Small intestine (tissue), 7 donors: ENCODE measurements around the gene SLC8A3. TPM values are rescaled to one million over a fixed set of nuclear protein-coding genes. Genes with fewer than 3 reads are reported as not detected.

Experiments used
- DNase-seq, 2 donors: peaks; one replicate each; pipeline versions ENCODE4 v3.0.0 to v3.0.0-alpha.2; 2013
- FAIRE-seq: peaks from 2 replicates; lab custom pipeline; 2012; peaks lifted over from hg19 to GRCh38; lab: Jason Lieb, UNC
- H3K27ac ChIP-seq, 3 donors: one replicate each; pipeline ENCODE4 v1.5.1; 2013; ENCODE audit warnings: low read length in 2 of 3, mild to moderate bottlenecking in 2 of 3, control low read depth in 1 of 3, inconsistent platforms in 1 of 3, low read depth in 1 of 3, moderate library complexity in 1 of 3
- H3K27me3 ChIP-seq, 3 donors: one replicate each; pipeline ENCODE4 v1.6.1; 2013; ENCODE audit warnings: low read length in 3 of 3, inconsistent platforms in 1 of 3; ENCODE audit not compliant: control insufficient read depth in 3 of 3, insufficient read depth in 3 of 3
- H3K36me3 ChIP-seq, 3 donors: one replicate each; pipeline ENCODE4 v1.6.1; 2013; ENCODE audit warnings: low read length in 3 of 3, inconsistent platforms in 1 of 3, low read depth in 1 of 3, mild to moderate bottlenecking in 1 of 3, moderate library complexity in 1 of 3; ENCODE audit not compliant: control insufficient read depth in 3 of 3, insufficient read depth in 2 of 3
- H3K4me1 ChIP-seq, 3 donors: one replicate each; pipeline ENCODE4 v1.6.1; 2013; ENCODE audit warnings: low read length in 2 of 3, inconsistent platforms in 1 of 3, low read depth in 1 of 3, mild to moderate bottlenecking in 1 of 3, moderate library complexity in 1 of 3; ENCODE audit not compliant: control insufficient read depth in 3 of 3, insufficient read depth in 2 of 3
- H3K4me3 ChIP-seq, 3 donors: one replicate each; pipeline ENCODE4 v1.5.1; 2013; ENCODE audit warnings: low read length in 3 of 3, control low read depth in 1 of 3, inconsistent platforms in 1 of 3, low read depth in 1 of 3, mild to moderate bottlenecking in 1 of 3, moderate library complexity in 1 of 3
- H3K9me3 ChIP-seq, 2 donors: one replicate each; pipeline ENCODE4 v1.6.1; 2013; ENCODE audit warnings: low read depth in 1 of 2, low read length in 1 of 2; ENCODE audit not compliant: control insufficient read depth in 2 of 2, insufficient read depth in 1 of 2
- WGBS, 3 donors: extraction: QIAGEN DNeasy Blood & Tissue Kit; methylation state at CpG; one replicate each; pipeline ENCODE4 v1.1.7; 2013; 5-methylcytosine and 5-hydroxymethylcytosine counted together
- polyA plus RNA-seq, 4 donors: library from polyadenylated mRNA; stranded (reverse) in 3 of 4; unstranded in 1 of 4; fragments of 200-250 nt in 3 of 4; fragments of 120-200 nt in 1 of 4; gene quantifications; one replicate each; pipeline versions ENCODE4 v1.2.1 to v1.2.3, GENCODE V29; 2013
- donor health status: healthy with polysubstance abuse.
- donor health status: control.
- donor health status: control.
- donor health status: Bipolar disorder and iron deficiency.
- donor health status: healthy.

SLC8A3 gene
- polyA plus RNA-seq, 4 donors, result 0.22 to 0.24 TPM; not detected in 2

GRCh38 chr14:70032447-70032846, 156.3 kb downstream of the SLC8A3 start:
- Histone ChIP-seq H3K27me3 (no peaks in the 10 kb centered on the region), H3K27ac (no peak overlapping the region), H3K9me3 (no peaks in the 10 kb centered on the region), H3K36me3 (no peaks in the 10 kb centered on the region), H3K4me1 (no peaks in the 10 kb centered on the region), H3K4me3 (no peak overlapping the region)
- DNase-seq, result no peak
- FAIRE-seq, result no peak
- WGBS, 3 donors, result 59 to 61% (median 59%) methylated on average over 3 of the region's 3 CpGs

DNA sequence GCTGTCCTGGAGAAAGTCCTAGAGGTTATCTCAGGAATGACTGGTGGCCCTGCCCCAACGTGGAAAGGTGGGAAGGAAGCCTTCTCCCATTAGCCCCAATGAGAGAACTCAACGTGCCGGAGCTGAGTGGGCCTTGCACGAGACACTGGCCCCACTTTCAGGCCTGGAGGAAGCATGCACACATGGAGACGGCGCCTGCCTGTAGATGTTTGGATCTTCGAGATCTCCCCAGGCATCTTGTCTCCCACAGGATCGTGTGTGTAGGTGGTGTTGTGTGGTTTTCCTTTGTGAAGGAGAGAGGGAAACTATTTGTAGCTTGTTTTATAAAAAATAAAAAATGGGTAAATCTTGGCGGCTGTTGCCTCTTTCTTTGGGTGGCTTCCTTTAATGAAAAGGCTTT, 156.7 kb downstream of the SLC8A3 start:
- H3K4me3 ChIP-seq, result no peak overlapping the region
- H3K36me3 ChIP-seq, result no peaks in the 10 kb centered on the region
- no peak overlapping the region for H3K27ac ChIP-seq
- H3K9me3 ChIP-seq, result no peaks in the 10 kb centered on the region
- no peaks in the 10 kb centered on the region for H3K27me3 ChIP-seq
- no peaks in the 10 kb centered on the region for H3K4me1 ChIP-seq
- WGBS, 3 donors, result 76 to 82% (median 82%) methylated on average over 9 of the region's 9 CpGs
- no peak for DNase-seq
- no peak for FAIRE-seq

GRCh38 chr14:70029296-70030132, 159.2 kb downstream of the SLC8A3 start:
- FAIRE-seq, result no peak
- H3K4me3 ChIP-seq, result no peak overlapping the region
- WGBS, 3 donors, result 46 to 65% (median 49%) methylated on average over 6 of the region's 6 CpGs
- H3K27me3 ChIP-seq, result no peaks in the 10 kb centered on the region
- DNase-seq, result no peak
- no peak overlapping the region for H3K27ac ChIP-seq
- H3K9me3 ChIP-seq, result no peaks in the 10 kb centered on the region
- no peaks in the 10 kb centered on the region for H3K4me1 ChIP-seq
- H3K36me3 ChIP-seq, result no peaks in the 10 kb centered on the region

DNA sequence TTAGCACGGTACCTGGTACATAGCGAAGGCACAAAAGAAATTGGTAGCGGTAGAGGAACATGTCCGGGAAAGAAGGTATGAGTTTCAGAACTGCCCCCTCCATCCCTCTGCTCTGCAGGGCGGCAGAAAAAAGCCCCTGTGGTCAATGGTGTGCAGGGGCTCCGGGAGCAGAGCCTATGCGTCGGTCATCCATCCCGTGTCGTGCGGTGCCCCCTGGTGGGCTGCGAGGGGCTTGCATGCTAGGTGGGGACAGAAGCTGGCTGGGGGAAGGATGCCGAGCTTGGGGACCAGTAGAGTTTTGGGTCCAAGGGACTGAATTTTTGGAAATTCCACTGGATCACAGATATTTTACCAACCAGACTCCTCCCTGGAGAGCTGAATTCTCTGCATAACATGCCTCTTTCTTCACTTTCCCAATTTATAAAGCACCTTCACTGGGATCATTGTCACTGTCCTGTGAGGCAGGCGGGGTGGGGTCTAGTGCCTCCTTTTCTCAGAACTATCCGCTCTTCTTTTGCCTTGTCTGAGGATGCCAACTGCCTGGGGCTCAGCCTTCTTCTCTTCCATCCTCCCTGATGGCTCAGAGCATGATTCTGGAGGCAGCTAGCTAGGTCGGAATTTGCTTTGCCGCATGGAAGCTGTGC, 160.8 kb downstream of the SLC8A3 start:
- Histone ChIP-seq H3K4me1 (no peaks in the 10 kb centered on the region), H3K4me3 (no peak overlapping the region), H3K9me3 (no peaks in the 10 kb centered on the region), H3K36me3 (no peaks in the 10 kb centered on the region), H3K27ac (no peak overlapping the region), H3K27me3 (no peaks in the 10 kb centered on the region)
- FAIRE-seq, result no peak
- peak; percentile 35 to 70 for DNase-seq
- WGBS, 3 donors, result 33 to 37% (median 36%) methylated on average over 17 of the region's 17 CpGs

GRCh38 chr14:70023871-70024270, 164.9 kb downstream of the SLC8A3 start:
- DNase-seq, result no peak
- Histone ChIP-seq H3K36me3 (no peaks in the 10 kb centered on the region), H3K9me3 (no peaks in the 10 kb centered on the region), H3K27me3 (no peaks in the 10 kb centered on the region), H3K4me1 (no peaks in the 10 kb centered on the region), H3K27ac (no peak overlapping the region), H3K4me3 (no peak overlapping the region)
- WGBS, 3 donors, result 6 to 41% (median 37%) methylated on average over 1 of the region's 1 CpG
- no peak for FAIRE-seq

- no peak for DNase-seq
- Histone ChIP-seq H3K27ac (no peak overlapping the region), H3K36me3 (no peaks in the 10 kb centered on the region), H3K4me3 (no peak overlapping the region), H3K9me3 (no peaks in the 10 kb centered on the region), H3K4me1 (no peaks in the 10 kb centered on the region), H3K27me3 (no peaks in the 10 kb centered on the region)
- no peak for FAIRE-seq
- whole genome bisulfite sequencing, 3 donors, result 85 to 91% (median 87%) methylated on average over 15 of the region's 15 CpGs
These were observed 165.8 kb downstream of the SLC8A3 start for GRCh38 chr14:70022771-70023445.

GRCh38 chr14:70021548-70022220, 167.1 kb downstream of the SLC8A3 start:
- no peaks in the 10 kb centered on the region for H3K4me1 ChIP-seq
- no peaks in the 10 kb centered on the region for H3K27me3 ChIP-seq
- 71 to 78% (median 75%) methylated on average over 8 of the region's 8 CpGs for WGBS, 3 donors
- no peak overlapping the region for H3K27ac ChIP-seq
- no peaks in the 10 kb centered on the region for H3K9me3 ChIP-seq
- no peak overlapping the region for H3K4me3 ChIP-seq
- DNase-seq, result no peak
- FAIRE-seq, result no peak
- H3K36me3 ChIP-seq, result no peaks in the 10 kb centered on the region
